ENCODE data around the gene SCAI. TPM values are rescaled to one million over a fixed set of nuclear protein-coding genes. Genes with fewer than 3 reads are reported as not detected.
"Not testable (repeated sequence)": the region's sequence is repeated elsewhere in the genome, so short reads cannot be mapped to it uniquely, and the experiment has no call there.

SCAI gene
- total and polyA plus RNA-seq, 4 donors: 0.50 to 13.9 (median 5.5) TPM

DNA sequence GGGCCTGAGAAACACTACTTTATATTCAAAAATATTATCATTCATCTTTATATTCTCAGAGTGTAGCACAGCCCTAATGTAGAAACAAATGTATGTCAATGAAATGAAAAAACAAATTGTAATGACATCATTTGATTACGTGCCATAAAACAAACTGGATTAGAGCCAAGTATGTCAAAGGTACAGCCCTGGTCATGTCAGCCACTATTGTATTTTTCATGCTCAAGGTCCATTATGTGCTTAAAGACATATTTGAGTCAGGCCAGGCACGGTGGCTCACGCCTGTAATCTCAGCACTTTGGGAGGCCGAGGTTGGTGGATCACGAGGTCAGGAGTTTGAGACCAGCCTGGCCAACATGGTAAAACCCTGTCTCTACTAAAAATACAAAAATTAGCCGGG, 222.9 kb downstream of the SCAI start:
- H3K36me3 ChIP-seq (ENCODE audit: control insufficient read depth in 1 of 2, insufficient read depth in 2 of 2, low read length in 1 of 2): not testable (repeated sequence)
- WGBS, 2 donors: 84% methylated on average over 6 of the region's 6 CpGs

GRCh38 chr9:124914753-124915405, 228.4 kb downstream of the SCAI start:
- H3K27ac ChIP-seq (ENCODE audit: low read depth in 1 of 2, low read length in 2 of 2): no peak overlapping the region
- no peaks in the 10 kb centered on the region for H3K9me3 ChIP-seq (ENCODE audit: control insufficient read depth, low read length)
- intact Hi-C loops (cut with DNase I): no loop called here
- H3K27me3 ChIP-seq (ENCODE audit: control insufficient read depth in 1 of 2, insufficient read depth in 2 of 2, low read length in 1 of 2): no peaks in the 10 kb centered on the region
- H3K4me3 ChIP-seq (ENCODE audit: low read length in 2 of 2): no peak overlapping the region
- H3K4me1 ChIP-seq (ENCODE audit: control insufficient read depth in 1 of 2, insufficient read depth in 2 of 2, low read length in 2 of 2): no peaks in the 10 kb centered on the region
- 95 to 98% methylated on average over 5 of the region's 5 CpGs for WGBS, 2 donors
- ATAC-seq (ENCODE audit: low FRiP score) (no peak), DNase-seq (no peak)
- peaks cover 0 to 12% of the 10 kb centered on the region in 2 donors for H3K36me3 ChIP-seq (ENCODE audit: control insufficient read depth in 1 of 2, insufficient read depth in 2 of 2, low read length in 1 of 2)

More for the DNA sequence above, 222.9 kb downstream of the SCAI start:
- ATAC-seq (ENCODE audit: low FRiP score); DNase-seq; H3K9me3 ChIP-seq (ENCODE audit: control insufficient read depth, low read length); intact Hi-C loops (cut with DNase I); H3K27me3 ChIP-seq (ENCODE audit: control insufficient read depth in 1 of 2, insufficient read depth in 2 of 2, low read length in 1 of 2); H3K27ac ChIP-seq (ENCODE audit: low read depth in 1 of 2, low read length in 2 of 2); H3K4me1 ChIP-seq (ENCODE audit: control insufficient read depth in 1 of 2, insufficient read depth in 2 of 2, low read length in 2 of 2); H3K4me3 ChIP-seq (ENCODE audit: low read length in 2 of 2): not testable (repeated sequence)

DNA sequence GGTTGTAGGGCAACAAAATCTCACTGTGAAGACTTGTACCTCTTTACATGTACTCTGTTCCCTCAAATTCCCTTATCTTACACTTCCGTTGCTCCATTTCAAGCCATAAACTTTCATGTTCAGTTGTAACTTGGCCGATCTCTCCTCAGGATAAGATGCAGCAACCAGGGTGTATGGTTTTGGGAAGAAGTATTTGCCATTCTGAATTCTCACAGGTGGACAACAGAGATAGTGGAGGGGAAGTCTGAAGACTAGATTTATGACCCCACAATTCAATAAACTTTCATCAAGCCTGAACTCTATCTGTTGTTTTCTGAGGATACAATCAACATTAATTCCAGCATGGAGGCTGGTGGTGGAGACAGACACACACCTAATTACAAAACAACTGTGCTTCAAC, 229.9 kb downstream of the SCAI start:
- DNase-seq (no peak), ATAC-seq (ENCODE audit: low FRiP score) (no peak)
- 91 to 93% methylated on average over 2 of the region's 2 CpGs for WGBS, 2 donors
- Histone ChIP-seq H3K4me1 (ENCODE audit: control insufficient read depth in 1 of 2, insufficient read depth in 2 of 2, low read length in 2 of 2) (no peaks in the 10 kb centered on the region), H3K4me3 (ENCODE audit: low read length in 2 of 2) (no peak overlapping the region), H3K27ac (ENCODE audit: low read depth in 1 of 2, low read length in 2 of 2) (no peak overlapping the region), H3K36me3 (ENCODE audit: control insufficient read depth in 1 of 2, insufficient read depth in 2 of 2, low read length in 1 of 2) (peaks cover 0 to 12% of the 10 kb centered on the region in 2 donors), H3K27me3 (ENCODE audit: control insufficient read depth in 1 of 2, insufficient read depth in 2 of 2, low read length in 1 of 2) (no peaks in the 10 kb centered on the region), H3K9me3 (ENCODE audit: control insufficient read depth, low read length) (no peaks in the 10 kb centered on the region)
- intact Hi-C loops (cut with DNase I): no loop called here

- ATAC-seq (ENCODE audit: low FRiP score) (no peak), DNase-seq (no peak)
- no peak overlapping the region for H3K4me3 ChIP-seq (ENCODE audit: low read length in 2 of 2)
- WGBS, 2 donors: 88 to 89% methylated on average over 1 of the region's 1 CpG
- intact Hi-C loops (cut with DNase I): no loop called here
- H3K27ac ChIP-seq (ENCODE audit: low read depth in 1 of 2, low read length in 2 of 2): no peak overlapping the region
- peaks cover 0 to 14% of the 10 kb centered on the region in 2 donors for H3K36me3 ChIP-seq (ENCODE audit: control insufficient read depth in 1 of 2, insufficient read depth in 2 of 2, low read length in 1 of 2)
- no peaks in the 10 kb centered on the region for H3K4me1 ChIP-seq (ENCODE audit: control insufficient read depth in 1 of 2, insufficient read depth in 2 of 2, low read length in 2 of 2)
- H3K27me3 ChIP-seq (ENCODE audit: control insufficient read depth in 1 of 2, insufficient read depth in 2 of 2, low read length in 1 of 2): no peaks in the 10 kb centered on the region
- H3K9me3 ChIP-seq (ENCODE audit: control insufficient read depth, low read length): no peaks in the 10 kb centered on the region
These were observed 231.6 kb downstream of the SCAI start for GRCh38 chr9:124911766-124912165.

GRCh38 chr9:124908098-124908497, 235.2 kb downstream of the SCAI start:
- Histone ChIP-seq H3K27ac (ENCODE audit: low read depth in 1 of 2, low read length in 2 of 2) (no peak overlapping the region), H3K9me3 (ENCODE audit: control insufficient read depth, low read length) (no peaks in the 10 kb centered on the region), H3K4me3 (ENCODE audit: low read length in 2 of 2) (no peak overlapping the region), H3K27me3 (ENCODE audit: control insufficient read depth in 1 of 2, insufficient read depth in 2 of 2, low read length in 1 of 2) (no peaks in the 10 kb centered on the region), H3K4me1 (ENCODE audit: control insufficient read depth in 1 of 2, insufficient read depth in 2 of 2, low read length in 2 of 2) (no peaks in the 10 kb centered on the region), H3K36me3 (ENCODE audit: control insufficient read depth in 1 of 2, insufficient read depth in 2 of 2, low read length in 1 of 2) (peaks cover 0 to 9% of the 10 kb centered on the region in 2 donors)
- intact Hi-C loops (cut with DNase I): no loop called here
- DNase-seq (no peak), ATAC-seq (ENCODE audit: low FRiP score) (no peak)
- WGBS, 2 donors: 70 to 71% methylated on average over 2 of the region's 2 CpGs

GRCh38 chr9:124906966-124907365, 236.4 kb downstream of the SCAI start:
- 54 to 58% methylated on average over 1 of the region's 1 CpG for WGBS, 2 donors
- H3K36me3 ChIP-seq (ENCODE audit: control insufficient read depth in 1 of 2, insufficient read depth in 2 of 2, low read length in 1 of 2): peaks cover 0 to 6% of the 10 kb centered on the region in 2 donors
- H3K27me3 ChIP-seq (ENCODE audit: control insufficient read depth in 1 of 2, insufficient read depth in 2 of 2, low read length in 1 of 2): no peaks in the 10 kb centered on the region
- H3K9me3 ChIP-seq (ENCODE audit: control insufficient read depth, low read length): no peaks in the 10 kb centered on the region
- H3K27ac ChIP-seq (ENCODE audit: low read depth in 1 of 2, low read length in 2 of 2): no peak overlapping the region
- DNase-seq: no peak
- H3K4me1 ChIP-seq (ENCODE audit: control insufficient read depth in 1 of 2, insufficient read depth in 2 of 2, low read length in 2 of 2): no peaks in the 10 kb centered on the region
- no peak for ATAC-seq (ENCODE audit: low FRiP score)
- H3K4me3 ChIP-seq (ENCODE audit: low read length in 2 of 2): no peak overlapping the region
- intact Hi-C loops (cut with DNase I): no loop called here

DNA sequence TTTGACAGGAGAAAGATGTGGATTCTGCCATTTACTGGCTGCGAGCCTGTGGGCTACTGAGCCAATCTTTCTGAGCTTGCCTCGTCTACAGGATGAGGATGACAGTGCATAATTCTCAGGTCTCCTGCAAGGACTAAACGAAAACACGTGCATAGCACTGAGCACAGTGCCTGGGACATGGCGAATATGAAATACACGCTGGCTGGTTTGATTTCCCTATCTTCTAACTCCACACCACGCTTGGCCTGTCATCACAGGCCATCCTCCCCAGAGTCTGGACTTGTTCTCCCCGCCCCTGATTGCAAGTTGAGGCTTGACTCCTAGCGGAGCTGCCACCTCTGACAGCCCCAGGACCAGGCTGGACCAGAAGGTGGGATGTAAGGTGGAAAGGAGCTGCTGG, 243.5 kb downstream of the SCAI start:
- Histone ChIP-seq H3K27me3 (ENCODE audit: control insufficient read depth in 1 of 2, insufficient read depth in 2 of 2, low read length in 1 of 2) (no peaks in the 10 kb centered on the region), H3K9me3 (ENCODE audit: control insufficient read depth, low read length) (no peaks in the 10 kb centered on the region), H3K4me3 (ENCODE audit: low read length in 2 of 2) (no peak overlapping the region), H3K36me3 (ENCODE audit: control insufficient read depth in 1 of 2, insufficient read depth in 2 of 2, low read length in 1 of 2) (peaks cover 0 to 7% of the 10 kb centered on the region in 2 donors), H3K4me1 (ENCODE audit: control insufficient read depth in 1 of 2, insufficient read depth in 2 of 2, low read length in 2 of 2) (no peaks in the 10 kb centered on the region), H3K27ac (ENCODE audit: low read depth in 1 of 2, low read length in 2 of 2) (no peak overlapping the region)
- intact Hi-C loops (cut with DNase I): no loop called here
- no peak for ATAC-seq (ENCODE audit: low FRiP score)
- no peak for DNase-seq
- 86 to 92% methylated on average over 9 of the region's 9 CpGs for WGBS, 2 donors

DNA sequence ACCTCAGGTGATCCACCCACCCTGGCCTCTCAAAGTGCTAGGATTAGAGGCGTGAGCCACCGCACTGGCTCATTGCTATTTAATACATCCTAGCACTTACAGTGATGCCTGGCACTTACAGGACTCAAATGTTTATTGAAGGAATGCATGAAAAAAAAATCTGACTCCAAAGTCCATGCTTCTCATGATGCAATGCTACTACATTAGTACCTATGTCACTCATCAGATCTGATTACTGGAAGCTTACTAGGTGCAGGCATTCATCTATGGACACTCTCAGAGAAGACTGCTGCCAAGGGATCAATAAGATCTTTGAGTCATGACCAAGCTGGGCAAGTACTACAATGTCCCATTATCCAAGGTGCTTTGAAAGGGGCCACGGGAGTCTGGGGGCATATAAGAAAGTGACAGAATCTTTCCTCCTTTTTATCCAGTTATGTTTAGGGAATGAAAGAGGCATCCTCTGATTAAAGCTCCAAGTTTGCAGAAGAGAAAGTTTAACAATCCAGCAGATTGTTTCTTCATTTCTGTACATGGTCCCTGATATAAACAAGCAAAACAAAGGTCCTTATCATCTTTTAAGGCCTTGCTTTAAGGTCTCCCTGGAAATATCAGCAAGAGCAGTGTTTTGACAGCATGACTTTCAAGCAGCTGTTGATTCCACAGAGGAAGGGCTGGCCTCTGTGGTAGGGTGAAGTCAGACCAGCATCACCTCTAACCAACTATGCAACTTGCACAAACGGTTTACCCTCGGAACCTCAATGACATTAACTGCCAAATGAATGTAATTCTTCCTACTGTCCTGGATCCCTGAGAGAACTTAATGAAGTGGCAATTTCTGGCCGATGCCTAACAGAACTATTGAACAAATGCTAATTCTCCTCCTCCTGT, 245.5 kb downstream of the SCAI start:
- peak in 1 of 2 donors; percentile 9 for DNase-seq

GRCh38 chr9:124894741-124895170, 248.6 kb downstream of the SCAI start:
- Histone ChIP-seq H3K9me3 (ENCODE audit: control insufficient read depth, low read length) (no peaks in the 10 kb centered on the region), H3K36me3 (ENCODE audit: control insufficient read depth in 1 of 2, insufficient read depth in 2 of 2, low read length in 1 of 2) (peaks cover 4 to 10% of the 10 kb centered on the region in 2 donors), H3K4me3 (ENCODE audit: low read length in 2 of 2) (no peak overlapping the region), H3K4me1 (ENCODE audit: control insufficient read depth in 1 of 2, insufficient read depth in 2 of 2, low read length in 2 of 2) (no peaks in the 10 kb centered on the region), H3K27me3 (ENCODE audit: control insufficient read depth in 1 of 2, insufficient read depth in 2 of 2, low read length in 1 of 2) (no peaks in the 10 kb centered on the region), H3K27ac (ENCODE audit: low read depth in 1 of 2, low read length in 2 of 2) (no peak overlapping the region)
- no peak for ATAC-seq (ENCODE audit: low FRiP score)
- no peak for DNase-seq
- intact Hi-C loops (cut with DNase I): no loop called here

More for the DNA sequence above, 245.5 kb downstream of the SCAI start:
- H3K4me3 ChIP-seq (ENCODE audit: low read length in 2 of 2): no peak overlapping the region
- H3K36me3 ChIP-seq (ENCODE audit: control insufficient read depth in 1 of 2, insufficient read depth in 2 of 2, low read length in 1 of 2): peaks cover 0 to 7% of the 10 kb centered on the region in 2 donors
- no peaks in the 10 kb centered on the region for H3K27me3 ChIP-seq (ENCODE audit: control insufficient read depth in 1 of 2, insufficient read depth in 2 of 2, low read length in 1 of 2)
- no peaks in the 10 kb centered on the region for H3K4me1 ChIP-seq (ENCODE audit: control insufficient read depth in 1 of 2, insufficient read depth in 2 of 2, low read length in 2 of 2)
- WGBS, 2 donors: 87 to 88% methylated on average over 6 of the region's 6 CpGs
- no peak overlapping the region for H3K27ac ChIP-seq (ENCODE audit: low read depth in 1 of 2, low read length in 2 of 2)
- no peak for ATAC-seq (ENCODE audit: low FRiP score)
- intact Hi-C loops (cut with DNase I): no loop called here
- no peaks in the 10 kb centered on the region for H3K9me3 ChIP-seq (ENCODE audit: control insufficient read depth, low read length)
